ENCODE results near the gene TLE3. TPM values are rescaled to one million over a fixed set of nuclear protein-coding genes. Genes with fewer than 3 reads are reported as not detected.

The TLE3 gene
- total and polyA plus RNA-seq, 9 donors = 17.5 to 70.8 (median 58.9) TPM

GRCh38 chr15:70050441-70050840 lies 47.3 kb downstream of the TLE3 start:
- intact Hi-C loops (cut with DNase I) = no loop called here
- Histone ChIP-seq H3K27me3 (no peaks in the 10 kb centered on the region), H3K4me1 (ENCODE audit: insufficient read depth) (no peaks in the 10 kb centered on the region), H3K36me3 (no peaks in the 10 kb centered on the region), H3K27ac (no peak overlapping the region), H3K9me3 (no peaks in the 10 kb centered on the region), H3K4me3 (no peak overlapping the region)
- TF ChIP-seq CTCF (IDR thresholded peaks at IDR 0.05) = no peak
- no peak for TF ChIP-seq POLR2A (IDR thresholded peaks at IDR 0.05)
- no peak for TF ChIP-seq EP300 (IDR thresholded peaks at IDR 0.05)
- 83 to 90% (median 88%) methylated on average over 9 of the region's 9 CpGs for WGBS, 3 donors
- no peak for DNase-seq

DNA sequence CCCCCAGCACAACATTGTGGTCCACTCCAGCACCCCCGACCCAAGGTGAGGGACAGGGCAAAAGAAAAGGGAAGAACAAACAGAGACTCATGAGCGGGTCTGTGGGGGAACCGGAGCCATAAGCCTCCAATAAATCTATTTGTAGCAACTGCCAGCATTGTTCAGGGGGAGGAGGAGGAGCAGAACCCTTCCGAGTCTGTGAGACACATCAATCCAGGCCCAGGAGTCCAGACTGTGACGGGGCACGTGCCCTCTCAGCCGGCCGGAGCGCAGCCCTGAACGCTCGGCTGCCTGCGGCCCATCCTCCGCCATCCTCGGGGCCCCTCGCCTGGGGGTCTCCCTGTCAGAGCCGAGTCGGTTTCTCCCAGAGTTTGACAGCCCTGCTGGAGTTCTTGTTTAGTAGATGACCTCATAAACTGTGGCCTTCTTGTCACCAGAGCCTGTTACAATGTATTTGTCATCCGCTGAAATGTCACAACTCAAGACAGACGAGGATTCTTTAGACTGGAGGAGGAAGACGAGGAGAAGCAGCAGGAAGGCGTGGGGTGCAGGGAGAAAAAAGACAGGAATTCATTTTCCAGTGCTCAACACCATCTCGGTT lies 47.9 kb downstream of the TLE3 start:
- intact Hi-C loops (cut with DNase I) = no loop called here
- Histone ChIP-seq H3K9me3 (no peaks in the 10 kb centered on the region), H3K27ac (no peak overlapping the region), H3K4me1 (ENCODE audit: insufficient read depth) (no peaks in the 10 kb centered on the region), H3K36me3 (no peaks in the 10 kb centered on the region), H3K27me3 (no peaks in the 10 kb centered on the region), H3K4me3 (no peak overlapping the region)
- 79 to 82% (median 81%) methylated on average over 20 to 22 of the region's 22 CpGs for WGBS, 3 donors
- TF ChIP-seq POLR2A (IDR thresholded peaks at IDR 0.05) (no peak), EP300 (IDR thresholded peaks at IDR 0.05) (no peak), CTCF (IDR thresholded peaks at IDR 0.05) (no peak)
- peak in 3 of 5 donors; percentile 11 to 25 (median 13) for DNase-seq

- WGBS, 3 donors = 89 to 92% (median 89%) methylated on average over 11 of the region's 11 CpGs
- DNase-seq = peak in 3 of 5 donors; percentile 8 to 28 (median 9)
- no peaks in the 10 kb centered on the region for H3K36me3 ChIP-seq
- intact Hi-C loops (cut with DNase I) = no loop called here
- H3K9me3 ChIP-seq = no peaks in the 10 kb centered on the region
- no peaks in the 10 kb centered on the region for H3K4me1 ChIP-seq (ENCODE audit: insufficient read depth)
- TF ChIP-seq EP300 (IDR thresholded peaks at IDR 0.05) (no peak), POLR2A (IDR thresholded peaks at IDR 0.05) (no peak), CTCF (IDR thresholded peaks at IDR 0.05) (no peak)
- no peak overlapping the region for H3K27ac ChIP-seq
- no peak overlapping the region for H3K4me3 ChIP-seq
- no peaks in the 10 kb centered on the region for H3K27me3 ChIP-seq
Measured at GRCh38 chr15:70048578-70049514, 48.9 kb downstream of the TLE3 start.

GRCh38 chr15:70048198-70048565 lies 49.5 kb downstream of the TLE3 start:
- H3K4me1 ChIP-seq (ENCODE audit: insufficient read depth) = no peaks in the 10 kb centered on the region
- no peak overlapping the region for H3K4me3 ChIP-seq
- H3K27ac ChIP-seq = no peak overlapping the region
- no peaks in the 10 kb centered on the region for H3K36me3 ChIP-seq
- no peak for TF ChIP-seq EP300 (IDR thresholded peaks at IDR 0.05)
- TF ChIP-seq POLR2A (IDR thresholded peaks at IDR 0.05) = no peak
- TF ChIP-seq CTCF (IDR thresholded peaks at IDR 0.05) = no peak
- H3K9me3 ChIP-seq = no peaks in the 10 kb centered on the region
- peak in 3 of 5 donors; percentile 13 to 32 (median 18) for DNase-seq
- H3K27me3 ChIP-seq = no peaks in the 10 kb centered on the region
- intact Hi-C loops (cut with DNase I) = no loop called here
- WGBS, 3 donors = 82 to 87% (median 84%) methylated on average over 9 of the region's 9 CpGs
